ENCODE measurements around the gene PLEKHJ1. TPM values are rescaled to one million over a fixed set of nuclear protein-coding genes. Genes with fewer than 3 reads are reported as not detected.

The PLEKHJ1 gene
- polyA plus RNA-seq, 1 donor from 2014 or later: 219 TPM

GRCh38 chr19:2275588-2276428, 39.7 kb upstream of the PLEKHJ1 start:
- no peaks in the 10 kb centered on the region for H3K27me3 ChIP-seq (ENCODE audit: insufficient read depth, low read depth, low read length)
- H3F3A ChIP-seq (ENCODE audit: insufficient read depth, low read length, poor library complexity, severe bottlenecking): peaks cover 4% of the 10 kb centered on the region
- no peak overlapping the region for H3K9ac ChIP-seq (ENCODE audit: low read length)
- H4K20me1 ChIP-seq (ENCODE audit: insufficient read depth): peaks cover 30% of the 10 kb centered on the region
- no peak overlapping the region for H3K27ac ChIP-seq (ENCODE audit: low read length)
- H3K4me2 ChIP-seq (ENCODE audit: low read length): no peak overlapping the region
- no peak overlapping the region for H2AFZ ChIP-seq (ENCODE audit: low read depth, low read length)
- H3K4me3 ChIP-seq (ENCODE audit: low read length): no peak overlapping the region
- TF ChIP-seq POLR2AphosphoS5 (IDR thresholded peaks at IDR 0.05) (no peak), EZH2 (IDR thresholded peaks at IDR 0.05; ENCODE audit: borderline replicate concordance, insufficient read depth, low read length, poor library complexity, severe bottlenecking) (no peak), REST (IDR thresholded peaks at IDR 0.05; ENCODE audit: borderline replicate concordance) (no peak), RAD21 (conservative IDR thresholded peaks at IDR 0.05) (no peak), CTCF (IDR thresholded peaks at IDR 0.05; ENCODE audit: poor library complexity, severe bottlenecking) (no peak), SMC3 (conservative IDR thresholded peaks at IDR 0.05; ENCODE audit: poor library complexity) (no peak), EP300 (conservative IDR thresholded peaks at IDR 0.05; ENCODE audit: poor library complexity, severe bottlenecking) (no peak), MXI1 (conservative IDR thresholded peaks at IDR 0.05; ENCODE audit: poor library complexity, severe bottlenecking) (no peak), TAF1 (IDR thresholded peaks at IDR 0.05; ENCODE audit: low read depth) (no peak)
- H3K9me3 ChIP-seq (ENCODE audit: low read length): no peaks in the 10 kb centered on the region
- no peaks in the 10 kb centered on the region for H3K9me2 ChIP-seq (ENCODE audit: insufficient read depth, low read length)
- peaks cover 32% of the 10 kb centered on the region for H3K79me2 ChIP-seq (replicated peaks; ENCODE audit: insufficient read depth, low read length)
- no peaks in the 10 kb centered on the region for H3K36me3 ChIP-seq (ENCODE audit: insufficient read depth, low read length)

GRCh38 chr19:2274931-2275535, 38.9 kb upstream of the PLEKHJ1 start:
- peaks cover 4% of the 10 kb centered on the region for H3F3A ChIP-seq (ENCODE audit: insufficient read depth, low read length, poor library complexity, severe bottlenecking)
- H3K79me2 ChIP-seq (replicated peaks; ENCODE audit: insufficient read depth, low read length): peaks cover 38% of the 10 kb centered on the region
- TF ChIP-seq REST (IDR thresholded peaks at IDR 0.05; ENCODE audit: borderline replicate concordance) (no peak), CTCF (IDR thresholded peaks at IDR 0.05; ENCODE audit: poor library complexity, severe bottlenecking) (peak; percentile 51), SMC3 (conservative IDR thresholded peaks at IDR 0.05; ENCODE audit: poor library complexity) (peak; percentile 55), TAF1 (IDR thresholded peaks at IDR 0.05; ENCODE audit: low read depth) (no peak), POLR2AphosphoS5 (IDR thresholded peaks at IDR 0.05) (no peak), MXI1 (conservative IDR thresholded peaks at IDR 0.05; ENCODE audit: poor library complexity, severe bottlenecking) (no peak), RAD21 (conservative IDR thresholded peaks at IDR 0.05) (peak; percentile 59), EP300 (conservative IDR thresholded peaks at IDR 0.05; ENCODE audit: poor library complexity, severe bottlenecking) (no peak), EZH2 (IDR thresholded peaks at IDR 0.05; ENCODE audit: borderline replicate concordance, insufficient read depth, low read length, poor library complexity, severe bottlenecking) (no peak)
- no peaks in the 10 kb centered on the region for H3K36me3 ChIP-seq (ENCODE audit: insufficient read depth, low read length)
- H3K9me3 ChIP-seq (ENCODE audit: low read length): no peaks in the 10 kb centered on the region
- no peak overlapping the region for H3K4me3 ChIP-seq (ENCODE audit: low read length)
- no peaks in the 10 kb centered on the region for H3K9me2 ChIP-seq (ENCODE audit: insufficient read depth, low read length)
- H3K9ac ChIP-seq (ENCODE audit: low read length): no peak overlapping the region
- H3K27ac ChIP-seq (ENCODE audit: low read length): no peak overlapping the region
- no peak overlapping the region for H2AFZ ChIP-seq (ENCODE audit: low read depth, low read length)
- H3K4me2 ChIP-seq (ENCODE audit: low read length): no peak overlapping the region
- peaks cover 36% of the 10 kb centered on the region for H4K20me1 ChIP-seq (ENCODE audit: insufficient read depth)
- H3K27me3 ChIP-seq (ENCODE audit: insufficient read depth, low read depth, low read length): no peaks in the 10 kb centered on the region

Data from neural cell (in vitro differentiated cells).